ENCODE results near the gene TMEM108. TPM values are rescaled to one million over a fixed set of nuclear protein-coding genes. Genes with fewer than 3 reads are reported as not detected.

TMEM108 gene
- total RNA-seq, 1 donor from 2014 or later = not detected

DNA sequence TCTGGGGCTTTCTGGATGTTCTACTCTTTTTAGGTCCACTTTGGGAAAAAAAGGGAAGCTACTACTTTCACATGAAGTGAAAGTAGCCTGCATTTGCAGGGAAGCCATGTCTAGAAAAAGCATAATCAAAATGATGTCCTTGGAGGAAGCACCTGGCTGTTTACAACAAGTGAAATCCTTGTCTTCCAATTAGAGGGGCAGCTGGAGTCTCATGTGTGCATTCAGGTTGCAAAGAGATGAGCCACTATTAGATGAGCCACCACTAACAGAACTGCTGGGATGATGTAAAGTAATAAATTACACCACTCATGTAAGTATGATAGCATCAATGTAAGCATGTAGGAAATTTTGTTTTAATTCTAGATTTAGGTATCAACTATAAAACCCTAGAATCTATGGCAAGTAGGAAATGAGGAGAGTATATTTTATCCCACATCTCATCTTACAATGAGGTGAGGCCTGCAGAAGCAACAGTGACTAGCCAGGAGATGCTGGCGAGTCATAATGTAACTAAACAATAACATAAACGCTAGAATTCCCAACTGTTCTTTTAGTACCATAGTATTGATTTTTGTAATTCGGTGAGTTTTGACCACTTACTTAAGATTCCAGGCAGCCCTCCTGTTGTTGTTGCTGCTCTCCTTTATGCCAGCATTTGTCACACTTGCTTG lies 75.9 kb downstream of the TMEM108 start:
- intact Hi-C loops (cut with micrococcal nuclease) = no loop called here

DNA sequence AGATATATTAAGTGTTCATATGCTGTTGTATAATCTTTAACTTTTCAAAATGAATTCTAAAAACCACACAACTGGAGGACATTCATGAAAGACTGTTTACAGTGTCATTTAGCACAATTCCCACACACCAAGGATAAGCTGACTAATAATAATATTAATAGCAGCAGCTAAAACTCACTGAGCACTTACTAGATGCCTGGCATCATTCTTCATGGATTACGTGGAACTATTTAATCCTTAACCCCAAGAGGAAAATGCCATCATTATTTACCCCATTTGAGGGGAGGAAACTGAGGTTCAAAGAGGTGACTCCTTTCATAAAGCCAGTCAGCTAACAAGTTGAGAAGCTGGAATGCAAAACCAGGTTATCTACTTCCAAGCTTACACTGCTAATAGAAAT lies 77.0 kb downstream of the TMEM108 start:
- intact Hi-C loops (cut with micrococcal nuclease) = no loop called here

DNA sequence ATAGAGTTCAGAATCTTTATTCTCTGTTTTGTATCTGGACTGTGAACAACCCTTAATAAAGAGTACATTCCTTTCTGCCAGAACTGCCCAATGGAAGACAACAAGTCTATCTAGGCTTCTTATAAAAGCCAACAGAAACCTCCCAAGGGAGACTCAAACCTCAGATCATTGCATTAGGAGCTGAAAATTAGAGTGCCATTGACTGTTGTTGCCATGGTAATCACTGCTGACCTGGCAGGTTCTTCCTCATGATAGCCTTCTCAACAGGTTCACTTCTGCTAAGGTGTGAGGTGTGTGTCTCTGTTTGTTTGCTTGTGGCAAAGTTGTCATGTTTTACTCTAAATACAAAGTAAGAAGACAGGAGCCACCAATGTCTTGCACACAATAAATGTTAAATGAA lies 79.2 kb downstream of the TMEM108 start:
- intact Hi-C loops (cut with micrococcal nuclease) = no loop called here

DNA sequence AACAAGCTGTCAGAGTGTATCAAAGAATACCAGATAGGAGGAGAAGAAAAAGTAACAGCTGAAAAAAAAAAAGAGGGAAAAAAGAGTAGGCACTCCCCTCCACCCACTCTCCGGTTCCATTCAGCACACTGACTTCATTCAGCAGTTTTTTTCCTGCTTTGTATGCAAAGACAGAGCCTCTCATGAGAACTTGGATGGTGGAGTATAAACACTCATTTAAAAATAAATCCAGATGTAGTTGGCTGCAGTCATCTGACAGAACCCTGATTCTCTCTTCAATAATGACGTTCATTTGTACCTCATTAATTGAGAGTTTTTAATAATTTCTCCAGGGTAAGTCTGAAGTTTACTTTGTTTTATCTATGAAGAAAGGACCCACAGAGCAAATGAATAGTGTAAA lies 81.0 kb downstream of the TMEM108 start:
- intact Hi-C loops (cut with micrococcal nuclease) = no loop called here

DNA sequence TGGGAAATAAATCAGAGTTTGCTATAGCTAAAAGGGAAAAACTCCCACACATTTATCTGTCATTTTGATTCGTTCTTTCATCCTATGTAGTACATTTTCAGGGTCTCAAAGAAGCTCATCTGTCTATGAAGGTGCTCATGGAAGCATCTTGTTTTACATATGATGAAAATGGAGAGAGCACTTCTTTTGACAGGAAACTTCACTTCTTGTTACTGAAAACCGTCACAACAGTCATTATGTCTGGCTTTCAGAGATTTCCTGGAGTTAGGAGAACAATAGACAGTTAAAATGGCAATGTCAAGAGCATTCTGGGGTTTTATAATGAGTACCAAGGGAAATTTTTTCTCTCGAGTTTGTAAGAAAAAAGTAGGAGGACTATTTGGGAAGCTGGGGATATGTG lies 83.3 kb downstream of the TMEM108 start:
- intact Hi-C loops (cut with micrococcal nuclease) = no loop called here

DNA sequence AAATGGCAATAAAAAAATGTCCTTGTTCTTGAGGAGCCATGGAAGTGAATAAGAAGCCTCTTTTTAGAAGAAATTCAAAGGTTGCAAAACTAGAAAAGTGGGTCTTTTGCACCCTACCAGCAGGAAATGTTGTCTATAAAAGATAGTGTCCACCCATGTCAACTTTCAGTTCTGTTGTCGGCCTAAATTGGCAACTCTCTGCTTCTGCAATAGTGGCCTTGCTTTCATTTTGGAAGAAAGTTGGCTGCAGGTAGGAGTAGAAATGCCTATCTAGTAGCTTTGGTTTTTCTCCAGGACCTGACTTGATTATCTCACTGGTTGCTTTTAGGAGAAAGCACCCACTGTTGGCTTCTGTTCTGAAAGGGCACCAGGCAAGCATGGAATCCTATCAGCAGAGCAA lies 85.4 kb downstream of the TMEM108 start:
- intact Hi-C loops (cut with micrococcal nuclease) = no loop called here

DNA sequence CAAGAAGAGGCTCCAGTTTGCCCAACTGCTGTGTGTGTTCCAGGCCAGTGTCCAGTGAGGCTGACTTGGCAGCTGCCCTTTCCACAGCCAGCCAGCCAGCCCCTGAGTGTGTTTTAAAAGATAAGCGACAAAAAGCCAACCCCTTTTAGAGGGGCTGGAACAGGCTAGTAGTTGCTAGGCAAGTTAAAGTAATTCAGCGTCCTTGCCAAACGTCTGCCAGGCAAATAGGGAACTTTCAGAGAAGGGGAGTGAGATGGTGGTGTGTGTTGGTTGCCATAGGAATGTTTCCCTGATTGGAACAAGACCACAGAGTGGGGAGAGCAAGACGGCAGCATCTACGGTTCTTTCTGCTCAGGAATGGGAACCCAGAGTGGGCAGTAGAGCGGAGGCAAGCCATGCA lies 86.3 kb downstream of the TMEM108 start:
- intact Hi-C loops (cut with micrococcal nuclease) = no loop called here

DNA sequence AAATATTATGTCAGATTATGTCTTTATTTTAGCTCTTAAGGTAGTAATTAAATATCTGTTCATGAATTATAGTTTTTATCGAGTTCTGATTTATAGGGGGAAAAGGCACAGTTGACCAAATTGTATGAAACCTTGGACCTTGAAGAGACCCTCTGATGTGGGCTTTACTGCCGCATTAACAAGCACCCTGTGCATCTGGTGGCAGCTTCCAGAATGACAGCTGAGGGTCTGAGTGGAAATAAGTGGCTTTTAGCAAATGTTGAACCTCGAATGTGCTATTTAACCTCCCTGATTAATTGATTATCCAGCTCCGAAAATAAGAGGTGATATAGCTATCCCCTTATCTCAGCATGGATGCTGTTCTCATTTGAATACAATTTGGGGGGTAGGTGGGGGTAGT lies 87.0 kb downstream of the TMEM108 start:
- intact Hi-C loops (cut with micrococcal nuclease) = no loop called here

DNA sequence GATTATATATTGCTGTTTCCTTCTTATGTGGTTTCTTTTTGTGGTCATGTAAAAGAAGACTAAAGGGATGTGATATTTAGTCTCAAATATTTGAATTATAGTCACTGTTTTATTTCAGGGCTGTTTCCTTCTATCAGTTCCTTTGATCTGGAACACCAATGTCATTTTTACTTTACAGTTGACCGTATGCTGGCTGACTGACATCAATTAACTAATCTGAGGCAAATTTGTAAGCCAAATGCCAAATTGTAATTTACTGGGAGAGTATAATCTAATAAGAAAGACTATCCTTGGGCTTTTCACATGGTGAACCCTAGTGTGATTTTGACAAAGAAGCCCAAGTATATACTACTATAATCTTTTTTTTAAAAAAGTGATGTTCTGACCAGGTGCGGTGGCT lies 87.6 kb downstream of the TMEM108 start:
- intact Hi-C loops (cut with micrococcal nuclease) = no loop called here

DNA sequence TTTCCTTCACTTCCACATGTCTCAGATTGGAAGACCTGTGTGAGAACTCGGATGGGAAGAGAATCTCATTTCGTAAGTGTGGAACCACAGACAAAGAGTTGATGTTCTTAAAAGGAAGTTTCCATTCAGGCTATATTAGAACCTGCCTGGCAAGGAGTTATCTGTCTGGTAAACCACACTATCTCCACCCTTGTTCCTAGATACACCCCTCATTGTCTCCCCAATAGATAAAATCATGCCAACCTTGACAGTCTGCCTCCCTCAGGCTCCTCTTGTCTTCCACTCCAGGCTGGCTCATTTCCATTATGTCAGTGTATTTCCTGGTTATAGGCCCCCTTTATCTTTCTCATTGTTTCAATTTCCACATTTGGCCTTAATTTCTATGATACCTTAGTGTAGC lies 89.2 kb downstream of the TMEM108 start:
- intact Hi-C loops (cut with micrococcal nuclease) = no loop called here

DNA sequence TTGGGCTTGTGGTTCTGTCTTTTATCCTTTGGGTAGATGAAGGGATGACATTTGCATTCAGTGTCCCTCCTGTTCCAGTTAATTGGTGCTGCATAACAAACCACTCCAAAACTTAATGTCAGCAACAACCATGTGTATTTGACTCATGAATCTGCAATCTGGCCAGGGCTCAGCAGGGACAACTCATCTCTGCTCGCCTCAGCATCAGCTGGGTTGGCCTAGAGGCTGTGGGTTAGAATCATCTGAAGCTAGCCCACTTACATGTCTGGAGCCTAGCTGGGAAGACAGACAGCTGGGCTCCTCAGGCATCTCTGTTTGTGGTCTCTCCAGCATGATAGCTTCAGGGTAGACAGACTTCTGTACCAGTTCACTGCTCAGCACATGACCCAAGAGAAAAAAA lies 92.0 kb downstream of the TMEM108 start:
- intact Hi-C loops (cut with micrococcal nuclease) = no loop called here

DNA sequence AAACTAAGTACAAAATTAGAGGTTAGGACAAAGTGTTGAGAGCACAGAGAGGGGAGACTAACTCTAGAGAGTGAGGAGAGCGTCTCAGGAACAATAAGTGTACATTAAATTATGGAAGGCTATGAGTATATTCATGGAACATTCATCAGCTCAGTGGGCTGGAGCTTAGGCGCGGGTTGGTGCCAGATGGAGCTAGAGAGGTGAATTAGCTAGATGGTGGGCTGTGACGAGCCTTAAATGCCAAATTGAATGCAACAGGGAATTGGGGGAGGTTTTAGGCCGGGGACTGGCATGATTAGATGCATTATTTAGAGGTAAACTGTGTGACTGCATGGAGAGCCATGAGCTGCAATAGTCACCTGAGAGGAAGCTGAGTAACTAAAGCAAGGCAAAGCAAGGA lies 97.1 kb downstream of the TMEM108 start:
- intact Hi-C loops (cut with micrococcal nuclease) = no loop called here

DNA sequence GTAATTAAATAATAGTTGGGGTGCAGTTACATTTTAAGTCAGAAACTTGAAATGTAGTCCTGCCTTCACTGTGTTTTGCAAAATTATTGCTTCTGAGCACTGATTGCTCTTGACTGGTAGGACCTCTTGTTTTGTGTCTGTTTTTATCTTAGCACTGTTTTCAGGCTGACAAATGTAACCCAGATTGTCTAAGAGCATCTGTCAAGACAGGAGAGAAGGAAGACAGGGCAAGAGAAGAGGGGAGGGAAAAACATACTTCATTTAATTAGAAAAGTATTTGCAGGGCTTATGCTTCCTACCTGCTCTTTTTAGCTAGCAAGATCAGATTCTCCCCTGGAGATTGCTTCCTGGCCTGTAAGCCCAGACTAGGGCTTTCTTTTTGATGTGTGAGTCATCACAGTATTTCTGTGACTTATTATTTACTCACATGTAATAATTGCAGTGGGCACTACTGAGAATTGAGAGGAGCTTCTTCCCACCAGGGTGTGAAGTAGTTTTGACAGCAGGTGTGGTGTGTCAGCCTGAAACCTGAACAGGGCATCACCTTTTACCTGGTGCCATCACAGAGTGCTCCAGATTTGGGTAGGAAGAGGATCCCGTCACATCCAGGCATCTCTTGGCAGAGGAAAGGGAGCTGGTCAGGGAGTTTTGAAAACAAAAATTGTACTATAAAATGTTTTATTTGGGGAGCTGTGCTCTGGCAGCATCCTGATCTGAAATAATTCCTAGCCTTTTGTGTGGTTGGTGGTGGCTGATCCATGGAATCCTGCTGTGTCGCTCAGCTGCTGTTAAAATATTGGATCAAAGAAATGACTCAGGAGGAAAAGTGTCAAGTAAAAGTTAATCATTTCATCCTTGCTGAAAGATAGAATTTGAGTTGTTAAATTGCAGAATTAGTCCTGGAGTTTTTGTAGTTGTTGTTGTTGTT lies 98.2 kb downstream of the TMEM108 start:
- intact Hi-C loops (cut with micrococcal nuclease) = no loop called here

DNA sequence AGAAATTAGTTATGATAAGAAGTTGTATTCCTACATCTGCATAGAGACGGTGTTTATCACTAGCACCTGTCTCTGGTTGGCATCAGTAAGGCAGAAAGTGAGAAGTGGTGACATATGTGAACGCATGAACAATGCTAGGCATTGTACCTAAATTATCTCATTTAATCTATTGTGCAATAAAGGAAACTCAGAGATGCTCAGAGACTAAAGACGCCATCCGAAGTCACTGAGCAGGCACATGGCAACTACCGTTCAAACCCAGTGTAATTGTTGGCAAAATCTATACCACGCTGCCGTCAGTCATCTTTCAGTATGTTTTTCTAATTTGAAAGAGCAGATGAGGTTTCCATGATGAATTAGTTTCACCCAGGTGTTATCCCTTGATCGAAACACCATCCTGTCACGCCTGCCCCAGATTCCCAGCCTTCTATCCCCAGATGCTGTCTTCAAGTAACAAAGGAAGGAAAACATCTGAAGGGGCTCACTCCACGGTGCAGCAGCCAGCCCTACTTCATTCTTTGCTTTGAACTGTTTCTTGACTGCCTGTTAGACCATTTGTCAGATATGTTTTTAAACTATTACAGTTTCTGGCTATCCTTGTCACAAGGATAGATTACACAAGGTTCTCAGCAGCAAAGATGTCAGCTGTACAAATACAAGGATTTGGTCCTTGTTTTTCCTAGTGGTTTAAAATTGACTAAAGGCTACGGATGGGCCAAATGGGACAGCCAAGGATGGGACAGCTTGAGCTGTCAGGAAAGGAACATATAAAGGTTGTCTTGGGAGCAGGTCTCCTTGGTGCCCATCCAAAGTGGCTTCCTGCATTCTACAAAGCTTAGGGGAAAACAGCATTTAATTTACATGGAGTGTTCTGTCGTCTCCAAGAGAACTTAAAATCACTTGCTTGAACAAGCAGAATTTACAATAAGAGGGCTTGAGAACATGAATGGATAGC lies 99.1 kb downstream of the TMEM108 start:
- intact Hi-C loops (cut with micrococcal nuclease) = no loop called here

DNA sequence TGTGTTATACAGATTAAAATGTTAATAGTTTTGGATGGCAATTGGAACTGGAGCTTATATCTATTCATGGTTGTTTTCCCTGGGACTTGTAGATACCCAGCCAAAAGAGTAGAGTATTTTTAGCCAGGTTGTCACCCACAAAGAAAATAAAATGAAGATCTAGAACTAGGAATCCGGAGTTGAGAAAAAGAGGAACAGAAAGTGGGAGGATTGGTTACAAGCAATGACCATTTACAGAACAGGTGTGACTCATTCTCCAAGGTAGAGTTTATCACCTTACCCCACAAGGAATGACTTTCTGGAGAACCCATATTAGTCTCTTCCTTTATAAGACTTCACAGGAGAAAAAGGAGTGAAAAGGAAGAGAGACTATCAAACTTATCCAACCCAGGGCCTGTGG lies 99.8 kb downstream of the TMEM108 start:
- intact Hi-C loops (cut with micrococcal nuclease) = no loop called here

DNA sequence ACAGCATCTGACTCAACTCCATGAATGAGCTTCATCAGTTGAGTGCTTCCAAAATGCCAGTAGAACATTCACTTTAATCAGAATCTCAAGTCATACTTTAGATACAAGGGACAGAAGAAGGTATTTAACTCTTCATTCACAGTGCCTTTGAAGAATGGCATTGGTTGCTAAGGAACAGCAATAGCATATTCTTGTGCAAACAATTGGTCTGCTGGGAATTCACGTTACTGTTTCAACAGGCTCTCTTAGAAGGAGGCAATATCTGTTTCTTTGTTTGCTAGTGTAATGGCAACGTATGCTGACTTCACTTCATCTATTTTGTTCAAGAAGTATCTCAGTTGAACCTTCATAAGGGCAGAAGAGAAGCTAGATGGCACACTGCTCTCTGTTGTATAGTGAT lies 113.9 kb downstream of the TMEM108 start:
- intact Hi-C loops (cut with micrococcal nuclease) = no loop called here

DNA sequence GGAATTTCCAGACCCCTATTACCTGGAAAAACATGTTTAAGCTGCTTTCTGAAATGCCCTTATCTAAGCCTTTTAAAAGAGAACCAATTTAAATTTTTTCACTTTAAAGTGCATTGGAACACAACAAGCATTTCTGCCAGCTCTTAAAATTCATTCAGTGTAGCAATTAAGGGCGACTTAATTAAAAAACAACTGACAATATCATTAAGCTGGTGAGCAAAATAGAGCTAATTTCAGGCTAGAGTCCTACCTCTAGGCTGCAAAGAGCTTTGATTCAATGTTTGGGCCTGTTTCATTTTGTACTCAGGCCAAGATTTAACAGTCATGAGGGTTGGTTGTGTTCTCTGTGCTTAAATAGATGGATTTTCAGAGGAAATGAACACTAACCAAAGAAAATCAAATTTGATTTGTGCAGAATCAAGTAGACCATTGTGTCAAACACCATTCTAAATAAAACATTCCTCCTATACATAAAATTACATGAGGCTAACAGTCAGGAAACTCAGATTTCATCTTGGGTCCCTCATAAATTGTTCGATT lies 114.6 kb downstream of the TMEM108 start:
- intact Hi-C loops (cut with micrococcal nuclease) = no loop called here

DNA sequence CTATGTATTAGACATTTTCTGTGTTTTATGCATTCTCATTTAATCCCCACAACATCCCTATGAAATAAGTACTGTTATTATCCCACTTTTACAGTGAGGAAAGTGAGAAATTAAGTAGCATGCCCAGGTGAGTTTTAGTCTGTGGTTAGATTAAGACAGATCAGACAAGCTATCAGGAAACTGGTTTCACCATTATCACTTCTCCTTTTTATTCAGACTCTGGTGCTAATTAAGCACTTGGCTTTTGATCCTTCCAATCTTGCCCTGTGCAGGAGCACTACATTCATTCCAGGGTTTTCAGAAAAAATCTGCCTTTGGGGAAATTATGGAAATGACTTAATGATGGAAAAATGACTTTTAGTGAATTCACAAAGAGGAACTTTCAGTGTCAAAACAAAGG lies 115.2 kb downstream of the TMEM108 start:
- intact Hi-C loops (cut with micrococcal nuclease) = no loop called here

DNA sequence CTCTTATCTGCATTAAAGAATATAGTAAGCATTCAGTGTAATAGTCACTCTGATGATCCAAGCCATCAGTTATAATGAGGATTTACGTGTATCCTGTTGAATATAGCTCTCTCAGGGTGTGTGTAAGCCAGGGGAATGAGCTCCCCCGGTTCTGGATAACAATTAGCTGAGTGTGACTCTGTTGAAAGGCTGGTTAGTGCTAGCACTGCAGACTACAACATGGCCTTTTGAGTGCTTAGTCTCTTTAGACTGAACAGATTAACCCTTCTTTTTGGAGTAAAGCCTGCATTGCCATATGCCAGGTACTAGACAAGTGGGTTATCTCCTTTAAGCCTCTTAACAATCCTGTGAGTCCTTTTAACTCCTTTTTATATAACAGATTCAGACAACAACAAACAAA lies 119.5 kb downstream of the TMEM108 start:
- intact Hi-C loops (cut with micrococcal nuclease) = no loop called here

DNA sequence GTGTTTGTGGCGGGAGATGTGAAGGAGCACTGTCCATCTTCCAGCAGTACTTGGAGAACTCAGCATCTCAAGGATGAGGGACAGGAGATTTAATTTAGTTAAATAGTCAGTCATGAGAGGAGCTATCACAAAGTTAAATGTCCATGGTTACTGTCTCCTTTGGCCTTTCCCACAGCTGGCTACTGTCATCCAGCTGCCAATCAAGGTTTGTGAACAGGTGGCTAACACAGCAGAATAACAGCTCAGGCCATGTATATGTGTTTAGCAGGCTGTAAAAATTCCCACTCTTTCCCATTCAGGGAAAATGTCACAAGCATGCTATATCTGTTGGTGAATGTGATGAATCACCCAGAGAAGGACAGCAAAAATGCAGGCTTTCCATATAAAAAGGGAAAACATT lies 120.5 kb downstream of the TMEM108 start:
- intact Hi-C loops (cut with micrococcal nuclease) = no loop called here
